ENCODE data around the gene FAM222A.

FAM222A gene

DNA sequence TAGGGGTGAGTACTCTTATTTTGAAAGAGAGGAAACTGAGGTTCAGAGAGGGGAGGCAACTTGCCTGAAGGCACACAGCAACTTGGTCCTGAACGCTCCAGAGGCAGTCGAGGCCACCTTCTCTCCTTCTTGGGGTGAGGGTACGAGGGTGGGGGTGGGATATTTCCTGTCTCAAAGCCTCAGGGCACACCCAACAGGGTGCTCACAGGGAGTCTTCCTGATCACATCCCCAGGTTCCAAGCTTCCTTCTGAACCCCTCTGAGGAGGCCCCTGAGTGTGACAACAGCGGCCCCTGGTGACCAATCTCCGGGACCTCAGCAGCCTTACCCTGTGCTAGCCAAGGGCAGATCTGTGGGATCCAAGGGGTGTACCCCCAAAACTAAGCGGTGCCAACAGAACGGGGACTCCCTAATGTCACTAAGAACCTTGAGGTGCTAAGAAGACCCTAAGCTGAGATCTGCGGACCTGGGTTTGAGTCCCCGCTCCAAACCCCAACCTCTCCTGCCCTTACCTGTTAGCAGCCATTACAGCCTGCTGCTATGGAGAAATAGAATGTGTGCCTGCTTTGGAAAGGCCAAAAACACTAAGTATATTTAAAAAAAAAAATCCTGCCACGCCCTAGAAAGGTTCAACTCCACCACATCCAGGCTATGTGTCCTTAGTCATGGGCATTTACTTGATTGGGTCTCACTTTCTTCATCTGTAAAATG, 61.7 kb downstream of the FAM222A start:
- peak; percentile 53 to 72 for DNase-seq
- intact Hi-C loops (cut with DNase I; ENCODE audit: low total_unique reads): loop anchor here (10.0 kb wide), 1 partner anchor 251 kb away; no protein-coding TSS in a partner anchor
- peaks cover 0 to 34% of the 10 kb centered on the region in 2 donors for H3K27me3 ChIP-seq

DNA sequence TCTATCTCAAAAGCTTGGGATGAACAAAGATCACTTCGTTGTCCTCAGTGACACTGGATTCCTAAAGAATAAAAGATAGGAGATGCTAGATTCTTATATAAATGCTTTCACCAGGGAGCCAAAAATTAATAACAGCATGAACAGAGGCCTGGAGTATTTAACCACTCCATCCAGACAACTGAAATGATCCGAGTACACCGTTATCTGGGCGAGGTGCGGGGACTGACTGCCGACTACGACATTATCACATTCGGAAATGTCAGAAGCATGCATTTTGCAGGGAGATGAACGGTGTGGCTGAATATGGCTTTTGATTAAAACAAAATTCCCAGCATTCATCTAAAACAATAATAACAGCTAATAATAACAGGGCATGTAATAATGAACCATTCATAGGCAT, 63.0 kb downstream of the FAM222A start:
- peaks cover 0 to 7% (median 3%) of the 10 kb centered on the region in 4 donors for H3K4me1 ChIP-seq
- H3K27ac ChIP-seq: no peak overlapping the region
- TF ChIP-seq, protein P1, sequence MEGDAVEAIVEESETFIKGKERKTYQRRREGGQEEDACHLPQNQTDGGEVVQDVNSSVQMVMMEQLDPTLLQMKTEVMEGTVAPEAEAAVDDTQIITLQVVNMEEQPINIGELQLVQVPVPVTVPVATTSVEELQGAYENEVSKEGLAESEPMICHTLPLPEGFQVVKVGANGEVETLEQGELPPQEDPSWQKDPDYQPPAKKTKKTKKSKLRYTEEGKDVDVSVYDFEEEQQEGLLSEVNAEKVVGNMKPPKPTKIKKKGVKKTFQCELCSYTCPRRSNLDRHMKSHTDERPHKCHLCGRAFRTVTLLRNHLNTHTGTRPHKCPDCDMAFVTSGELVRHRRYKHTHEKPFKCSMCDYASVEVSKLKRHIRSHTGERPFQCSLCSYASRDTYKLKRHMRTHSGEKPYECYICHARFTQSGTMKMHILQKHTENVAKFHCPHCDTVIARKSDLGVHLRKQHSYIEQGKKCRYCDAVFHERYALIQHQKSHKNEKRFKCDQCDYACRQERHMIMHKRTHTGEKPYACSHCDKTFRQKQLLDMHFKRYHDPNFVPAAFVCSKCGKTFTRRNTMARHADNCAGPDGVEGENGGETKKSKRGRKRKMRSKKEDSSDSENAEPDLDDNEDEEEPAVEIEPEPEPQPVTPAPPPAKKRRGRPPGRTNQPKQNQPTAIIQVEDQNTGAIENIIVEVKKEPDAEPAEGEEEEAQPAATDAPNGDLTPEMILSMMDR (IDR thresholded peaks at IDR 0.05): no peak
- no peak for DNase-seq
- no peak overlapping the region for H3K4me3 ChIP-seq
- H3K9me3 ChIP-seq: peaks cover 0 to 12% (median 8%) of the 10 kb centered on the region in 3 donors
- no peaks in the 10 kb centered on the region for H3K36me3 ChIP-seq
- intact Hi-C loops (cut with DNase I; ENCODE audit: low total_unique reads): loop anchor here (10.0 kb wide), 1 partner anchor 252 kb away; no protein-coding TSS in a partner anchor
- peaks cover 0 to 42% of the 10 kb centered on the region in 2 donors for H3K27me3 ChIP-seq

More for the DNA sequence above, 61.7 kb downstream of the FAM222A start:
- H3K9me3 ChIP-seq: peaks cover 0 to 12% (median 8%) of the 10 kb centered on the region in 3 donors
- TF ChIP-seq, protein P1 (IDR thresholded peaks at IDR 0.05): peak; percentile 70 to 76
- no peak overlapping the region for H3K27ac ChIP-seq
- no peak overlapping the region for H3K4me3 ChIP-seq
- H3K36me3 ChIP-seq: no peaks in the 10 kb centered on the region
- peaks cover 0 to 7% (median 3%) of the 10 kb centered on the region in 4 donors for H3K4me1 ChIP-seq

DNA sequence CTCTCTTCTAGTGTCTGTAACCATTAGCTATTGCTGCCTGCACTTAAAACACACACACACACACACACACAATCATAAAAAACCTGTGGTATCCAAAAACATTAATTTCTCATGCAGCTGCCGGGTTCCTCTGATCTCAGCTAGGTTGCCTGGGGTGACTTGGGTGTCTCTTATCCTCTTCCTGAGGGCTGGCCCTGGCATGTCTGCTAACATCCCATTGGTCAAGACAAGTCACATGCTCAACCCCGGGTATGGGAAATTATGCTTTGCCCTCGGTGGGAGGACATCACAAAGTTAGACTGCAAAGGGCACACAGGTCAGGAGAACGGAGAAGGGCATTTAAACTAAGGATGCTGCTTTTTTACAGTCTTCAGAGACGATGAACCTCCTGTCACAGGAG, 63.9 kb downstream of the FAM222A start:
- peaks cover 0 to 12% (median 8%) of the 10 kb centered on the region in 3 donors for H3K9me3 ChIP-seq

DNA sequence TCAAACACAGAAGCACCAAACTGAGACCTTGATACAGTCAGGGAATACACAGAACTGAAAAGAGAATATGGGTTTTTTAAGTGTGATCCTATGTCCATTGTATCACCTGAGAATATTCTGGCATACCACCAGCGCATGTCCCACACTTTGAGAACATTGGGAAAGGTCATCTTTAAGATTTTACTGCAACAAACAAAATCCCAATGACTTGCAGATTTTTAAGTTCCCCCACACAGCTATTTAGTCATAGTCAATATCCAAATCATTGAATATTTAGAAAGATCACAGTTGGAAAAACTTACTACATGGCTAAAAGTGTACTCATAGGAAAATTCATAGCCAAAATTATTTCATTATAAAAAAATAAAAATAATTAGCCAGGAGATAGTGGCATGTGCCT, 65.1 kb downstream of the FAM222A start:
- H3K4me1 ChIP-seq: no peaks in the 10 kb centered on the region
- H3K9me3 ChIP-seq: peaks cover 0 to 12% (median 8%) of the 10 kb centered on the region in 3 donors
- TF ChIP-seq, protein P1 (IDR thresholded peaks at IDR 0.05): no peak
- no peak for DNase-seq
- H3K27me3 ChIP-seq: peaks cover 0 to 41% of the 10 kb centered on the region in 2 donors
- intact Hi-C loops (cut with DNase I; ENCODE audit: low total_unique reads): loop anchor here (10.0 kb wide), 1 partner anchor 254 kb away; no protein-coding TSS in a partner anchor
- no peak overlapping the region for H3K27ac ChIP-seq
- peaks cover 0 to under 1% (median 0%) of the 10 kb centered on the region in 3 donors for H3K36me3 ChIP-seq
- no peak overlapping the region for H3K4me3 ChIP-seq

More for the DNA sequence above, 63.9 kb downstream of the FAM222A start:
- intact Hi-C loops (cut with DNase I; ENCODE audit: low total_unique reads): loop anchor here (10.0 kb wide), 1 partner anchor 253 kb away; no protein-coding TSS in a partner anchor
- H3K27ac ChIP-seq: no peak overlapping the region
- H3K36me3 ChIP-seq: no peaks in the 10 kb centered on the region
- H3K4me3 ChIP-seq: no peak overlapping the region
- DNase-seq: no peak
- peaks cover 0 to 7% (median 3%) of the 10 kb centered on the region in 4 donors for H3K4me1 ChIP-seq
- TF ChIP-seq, protein P1 (IDR thresholded peaks at IDR 0.05): no peak
- peaks cover 0 to 44% of the 10 kb centered on the region in 2 donors for H3K27me3 ChIP-seq

DNA sequence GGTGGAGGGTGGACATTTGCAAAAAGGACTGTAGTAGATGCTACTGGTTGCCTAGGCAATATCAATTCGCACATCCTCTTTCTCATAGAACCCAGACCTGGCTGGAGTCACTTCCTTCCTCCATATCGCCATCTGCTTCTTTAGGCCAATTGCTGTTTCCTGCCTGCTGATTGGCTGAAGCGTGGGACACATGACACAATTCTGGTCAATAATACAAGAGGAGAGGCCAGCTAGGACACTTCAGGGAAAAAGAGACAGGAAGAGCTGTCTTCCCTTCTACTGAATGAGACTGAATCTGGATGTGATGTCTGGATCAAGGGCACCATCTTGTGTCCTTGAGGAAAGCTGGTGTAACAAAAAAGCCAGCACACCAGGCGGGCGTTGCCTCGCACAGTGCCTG, 65.8 kb downstream of the FAM222A start:
- no peak overlapping the region for H3K27ac ChIP-seq
- H3K27me3 ChIP-seq: peaks cover 0 to 36% of the 10 kb centered on the region in 2 donors
- H3K36me3 ChIP-seq: peaks cover 0 to 6% (median 0%) of the 10 kb centered on the region in 3 donors
- H3K4me1 ChIP-seq: no peaks in the 10 kb centered on the region
- TF ChIP-seq, protein P1 (IDR thresholded peaks at IDR 0.05): no peak
- peaks cover 0 to 12% (median 8%) of the 10 kb centered on the region in 3 donors for H3K9me3 ChIP-seq
- no peak overlapping the region for H3K4me3 ChIP-seq
- intact Hi-C loops (cut with DNase I; ENCODE audit: low total_unique reads): loop anchor here (10.0 kb wide), 1 partner anchor 255 kb away; no protein-coding TSS in a partner anchor
- no peak for DNase-seq
